ENCODE measurements around the gene DLG2.

Gene DLG2

GRCh38 chr11:84607975-84608836 is 1018.9 kb downstream of the DLG2 start:
- DNase-seq: no peak

- DNase-seq: no peak
Observed at GRCh38 chr11:84594602-84595001, 1032.5 kb downstream of the DLG2 start.

DNA sequence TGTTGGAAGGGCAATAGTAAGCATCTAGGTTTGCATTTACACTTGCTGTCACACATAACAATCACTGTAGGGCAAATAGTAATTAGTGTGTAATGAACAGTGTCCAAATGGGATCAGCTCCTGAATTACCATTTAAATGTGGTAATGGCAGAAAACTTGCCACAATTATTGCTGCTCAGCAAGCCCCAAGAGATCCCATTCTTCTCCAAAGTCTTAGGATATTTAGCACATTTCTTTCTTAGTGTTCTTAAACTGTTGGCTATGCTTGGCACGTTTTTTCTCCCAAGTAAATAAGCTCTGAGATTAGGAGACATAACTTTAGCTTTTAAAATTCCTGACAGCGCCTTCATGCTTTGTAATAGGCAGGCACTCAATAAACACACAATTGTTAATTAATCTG is 1037.0 kb downstream of the DLG2 start:
- peak; percentile 41 for DNase-seq

GRCh38 chr11:84588131-84588829 is 1038.9 kb downstream of the DLG2 start:
- DNase-seq: no peak

DNA sequence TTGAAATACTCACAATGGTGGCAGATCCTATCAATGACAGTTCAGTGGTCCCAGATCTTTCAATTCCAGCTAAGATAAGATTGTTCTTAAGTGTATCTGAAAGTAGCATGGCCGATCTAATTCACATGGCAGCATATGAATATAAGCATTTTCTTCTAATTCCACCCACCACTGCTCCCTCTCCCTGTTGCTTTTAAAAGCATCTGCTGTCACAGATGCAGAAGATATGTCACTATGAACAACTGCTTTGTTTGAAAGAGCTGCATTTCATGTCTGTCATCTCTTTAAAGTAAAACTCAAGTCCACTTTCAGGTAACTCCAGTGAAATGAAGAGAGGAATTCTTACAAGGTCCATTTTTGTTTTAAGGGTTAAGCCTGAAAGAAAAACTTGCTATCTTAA is 1044.0 kb downstream of the DLG2 start:
- DNase-seq: no peak

DNA sequence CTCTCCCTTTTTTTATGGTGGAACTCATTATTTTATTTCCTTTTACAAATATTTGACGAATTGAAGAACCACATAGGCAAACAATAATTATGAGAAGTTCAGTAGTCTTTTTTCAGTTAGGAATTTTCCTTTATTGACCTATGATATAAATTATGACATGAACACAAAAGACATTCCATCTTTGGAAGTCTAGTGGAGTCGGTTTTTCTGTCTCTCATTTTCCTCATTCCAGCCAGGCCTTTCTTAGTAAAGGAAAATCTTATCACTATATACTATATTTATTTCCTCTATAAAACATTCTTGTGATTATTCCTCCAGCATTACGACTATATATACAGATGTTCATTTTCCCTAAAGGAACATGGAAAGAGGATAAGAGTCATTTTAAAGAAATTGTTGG is 1046.1 kb downstream of the DLG2 start:
- DNase-seq: peak; percentile 48

DNA sequence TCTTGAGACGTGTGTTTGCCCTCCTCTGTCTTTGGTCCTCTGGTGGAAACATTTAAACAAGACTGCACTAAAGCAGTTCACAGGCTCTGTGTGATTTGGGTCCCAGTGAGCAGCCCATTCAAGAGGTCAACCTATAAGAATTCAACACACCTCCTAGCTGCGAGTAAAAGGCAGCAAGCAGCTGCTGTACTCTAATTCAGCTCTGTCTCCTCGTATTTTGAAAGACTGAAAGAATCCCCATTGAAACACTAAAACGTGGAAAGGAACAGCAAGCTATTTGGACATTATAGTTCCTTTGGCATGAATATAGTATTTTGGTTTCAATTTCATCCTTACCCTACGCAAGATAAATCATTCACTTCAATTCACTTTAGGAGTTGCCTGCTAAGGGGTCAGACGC is 1046.7 kb downstream of the DLG2 start:
- peak; percentile 43 for DNase-seq

DNA sequence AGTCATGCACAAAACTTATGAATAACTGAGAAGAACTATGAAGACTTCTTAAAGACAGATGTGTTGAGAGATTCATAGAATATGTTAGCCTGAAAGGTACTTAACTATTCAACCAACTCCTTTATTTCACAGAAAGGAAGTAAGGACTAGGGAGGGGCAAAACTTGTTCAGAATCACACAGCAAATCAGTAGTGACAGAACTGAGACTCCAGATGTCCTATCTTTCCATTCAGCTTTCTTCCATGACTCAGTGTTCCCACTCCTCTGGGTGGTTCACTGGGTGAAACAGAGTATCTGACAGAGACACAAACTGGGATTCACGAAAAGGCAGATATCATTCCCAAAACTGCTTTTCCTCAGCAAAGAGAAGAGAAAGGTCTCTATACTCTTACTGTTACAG is 1053.3 kb downstream of the DLG2 start:
- no peak for DNase-seq

DNA sequence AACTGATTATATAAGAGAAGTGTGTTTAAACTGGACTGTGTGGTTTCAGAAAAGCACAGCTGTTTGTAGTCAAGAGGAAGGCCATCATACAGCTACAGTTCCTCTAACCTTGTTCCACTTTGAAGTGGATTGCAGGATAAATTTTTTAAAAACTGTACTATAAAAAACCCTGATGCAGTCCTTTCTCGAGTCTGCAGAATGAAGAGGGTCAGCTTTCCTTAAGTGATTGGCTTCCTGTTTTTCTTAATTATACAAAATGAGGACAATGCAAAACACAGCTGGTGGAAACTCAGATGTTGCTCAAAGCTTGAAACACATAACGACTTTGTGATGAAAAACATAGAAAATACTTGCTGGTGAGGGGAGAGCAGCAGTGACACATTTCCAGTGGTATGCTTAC is 1060.5 kb downstream of the DLG2 start:
- no peak for DNase-seq

DNA sequence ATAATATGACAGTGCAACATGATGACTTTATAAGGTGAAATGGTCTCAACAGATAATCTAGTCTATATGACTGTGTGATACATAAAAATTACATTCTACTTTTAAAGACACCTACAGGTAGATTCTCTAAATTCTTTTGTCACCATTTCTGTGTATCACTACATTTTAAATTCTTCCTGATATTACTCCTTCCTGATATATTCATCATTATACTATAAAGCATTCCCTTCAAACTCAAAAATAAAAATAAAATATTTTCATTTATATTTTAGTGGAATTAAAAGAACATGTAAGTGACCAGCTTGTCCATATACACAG is 1062.3 kb downstream of the DLG2 start:
- DNase-seq: no peak

DNA sequence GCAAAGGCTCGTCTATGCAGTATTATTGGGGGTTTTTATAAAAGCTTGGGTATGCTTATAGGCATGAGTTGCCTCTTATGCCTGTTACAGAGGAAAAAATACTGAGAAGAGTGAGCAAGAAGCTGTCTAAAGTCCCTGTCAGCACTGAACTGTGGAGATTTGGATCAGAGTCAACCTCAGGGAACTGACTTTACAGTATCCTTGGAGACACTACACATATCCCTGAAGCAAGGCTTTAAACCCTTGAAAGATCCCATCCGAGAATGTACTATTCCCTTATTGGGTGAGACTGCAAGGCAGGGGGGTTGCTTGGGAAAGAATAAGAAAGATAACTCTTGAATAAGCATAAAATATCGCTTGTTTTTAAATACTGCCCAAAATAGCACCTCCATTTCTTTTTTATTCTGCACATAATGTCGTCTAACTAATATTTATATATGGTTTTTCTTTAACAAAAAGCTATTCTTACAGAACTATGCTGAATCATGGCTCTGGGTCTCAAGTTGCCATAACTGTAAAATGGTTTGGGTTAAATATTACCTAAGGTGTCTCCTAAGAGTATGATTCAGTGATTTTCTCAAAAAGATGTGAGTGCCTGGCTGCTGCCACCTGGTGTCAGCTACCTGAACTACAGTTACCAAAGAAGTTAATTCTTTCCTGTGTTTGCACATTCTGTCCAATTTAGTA is 1062.8 kb downstream of the DLG2 start:
- DNase-seq: peak; percentile 40

- DNase-seq: no peak
Observed at GRCh38 chr11:84563356-84563755, 1063.8 kb downstream of the DLG2 start.

GRCh38 chr11:84560206-84560605 is 1066.9 kb downstream of the DLG2 start:
- no peak for DNase-seq

- peak; percentile 59 for DNase-seq
Observed at GRCh38 chr11:84558085-84558905, 1068.8 kb downstream of the DLG2 start.

- DNase-seq: no peak
Observed at GRCh38 chr11:84552791-84553190, 1074.4 kb downstream of the DLG2 start.

GRCh38 chr11:84549217-84549616 is 1077.9 kb downstream of the DLG2 start:
- DNase-seq: no peak

- no peak for DNase-seq
Observed at GRCh38 chr11:84544566-84544965, 1082.6 kb downstream of the DLG2 start.

DNA sequence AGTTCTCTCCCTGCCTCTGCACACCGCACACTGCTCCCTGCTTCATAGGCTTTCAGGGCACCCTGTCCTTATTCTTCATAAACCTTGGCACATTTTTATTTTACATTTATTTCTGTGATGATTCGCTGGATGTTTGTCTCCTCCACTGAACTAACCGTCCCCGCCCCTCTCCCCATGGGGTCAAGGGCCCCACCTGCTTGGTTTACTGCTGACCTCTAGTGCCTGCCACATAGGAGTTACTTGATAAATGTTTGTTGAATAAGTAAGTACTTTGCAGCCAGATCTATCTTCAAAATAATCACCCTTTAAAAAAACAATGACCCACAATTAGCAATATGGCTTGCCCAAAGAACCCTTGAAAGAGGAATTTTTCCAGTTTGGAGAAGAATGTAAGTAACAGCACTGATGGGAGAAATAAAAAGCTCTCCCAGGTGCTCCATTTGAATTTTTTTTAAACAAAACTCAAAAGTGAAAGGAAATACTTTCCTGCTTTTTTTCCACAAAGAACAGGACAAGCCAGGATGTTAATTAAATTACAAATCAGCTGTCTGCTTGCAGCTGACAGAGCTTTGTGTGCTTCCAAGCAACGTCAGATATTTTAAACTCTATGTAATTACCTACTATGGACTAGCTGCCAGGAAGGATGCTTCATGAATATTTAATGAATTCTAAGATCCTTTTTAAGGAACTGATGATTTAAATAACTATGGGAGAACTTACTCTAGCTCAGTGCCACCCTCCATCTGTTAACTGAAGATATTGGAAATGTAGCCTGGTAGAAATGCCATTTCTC is 1083.6 kb downstream of the DLG2 start:
- DNase-seq: peak; percentile 43

- DNase-seq: no peak
Observed at GRCh38 chr11:84541731-84542340, 1085.3 kb downstream of the DLG2 start.

DNA sequence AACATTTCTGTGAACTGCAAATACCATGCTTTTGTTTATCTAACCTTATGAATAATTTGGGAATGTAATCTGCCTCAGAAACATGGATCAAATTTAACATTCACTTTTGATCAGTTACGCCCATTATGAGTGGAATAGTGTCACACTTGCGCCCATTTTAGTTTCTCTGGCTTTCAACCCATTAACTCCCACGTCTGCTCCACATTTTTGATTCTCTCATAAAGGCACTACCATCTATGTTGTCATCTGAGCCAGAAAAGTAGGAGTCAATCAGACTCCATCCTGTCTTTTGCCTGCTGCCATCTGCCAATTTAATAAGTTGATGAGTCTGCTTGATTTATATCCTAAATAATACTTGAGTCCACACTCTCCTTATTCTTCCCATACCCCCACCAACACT is 1090.7 kb downstream of the DLG2 start:
- no peak for DNase-seq

GRCh38 chr11:84532364-84532763 is 1094.8 kb downstream of the DLG2 start:
- no peak for DNase-seq

GRCh38 chr11:84526250-84526649 is 1100.9 kb downstream of the DLG2 start:
- DNase-seq: no peak
